SU-DHL-6 (cell line): ENCODE data around the gene MIDN.

ENCODE experiments used
- H2AFZ ChIP-seq: fragments of 200-600 bp; sonication (generic); 2 replicates; pipeline ENCODE4 v1.6.1; 2014; ENCODE audit warnings: low read depth, mild to moderate bottlenecking, moderate library complexity, mixed read lengths, antibody characterized with exemption, low read length; ENCODE audit not compliant: severe bottlenecking
- H3F3A ChIP-seq: fragments of 200-600 bp; shearing (Covaris generic); 2 replicates; pipeline ENCODE4 v1.6.0; 2016; ENCODE audit warnings: antibody characterized with exemption, mild to moderate bottlenecking; ENCODE audit not compliant: insufficient read depth
- H3K27ac ChIP-seq: fragments of 200-600 bp; sonication (generic); 2 replicates; pipeline ENCODE4 v1.5.1; 2016; ENCODE audit warnings: low read depth, mild to moderate bottlenecking, low read length, moderate library complexity, mixed read lengths
- H3K27me3 ChIP-seq: fragments of 200-600 bp; sonication (generic), shearing (Covaris generic); 2 replicates; pipeline ENCODE4 v1.6.0; 2014; ENCODE audit warnings: mild to moderate bottlenecking, low read length
- H3K36me3 ChIP-seq: fragments of 200-600 bp; sonication (generic); 2 replicates; pipeline ENCODE4 v1.6.1; 2014; ENCODE audit warnings: mild to moderate bottlenecking, low read length, mixed read lengths
- H3K4me2 ChIP-seq: fragments of 300-600, 200-600 bp; shearing (Covaris generic), sonication (generic); 2 replicates; pipeline ENCODE4 v1.6.0; 2014; ENCODE audit warnings: low read length, low read depth, mild to moderate bottlenecking; ENCODE audit not compliant: poor library complexity, severe bottlenecking
- H3K4me3 ChIP-seq: fragments of 200-600 bp; sonication (generic); 2 replicates; pipeline ENCODE4 v1.5.1; 2014; ENCODE audit warnings: antibody characterized with exemption, low read length, mild to moderate bottlenecking, mixed read lengths; ENCODE audit not compliant: insufficient read depth, poor library complexity, severe bottlenecking
- H3K79me2 ChIP-seq: fragments of 200-600 bp; sonication (generic); 2 replicates; pipeline ENCODE4 v1.6.1; 2014; ENCODE audit warnings: mild to moderate bottlenecking, low read length, moderate library complexity; ENCODE audit not compliant: insufficient read depth
- H3K9ac ChIP-seq: fragments of 200-600 bp; sonication (generic); 2 replicates; pipeline ENCODE4 v1.7.0; 2014; ENCODE audit warnings: mild to moderate bottlenecking, low read length
- H3K9me2 ChIP-seq: fragments of 200-600 bp; sonication (generic); replicated peaks from 2 replicates; pipeline ENCODE4 v1.6.1; 2014; ENCODE audit warnings: low read length; ENCODE audit not compliant: insufficient read depth
- H3K9me3 ChIP-seq: fragments of 200-600 bp; sonication (generic); 2 replicates; pipeline ENCODE4 v1.6.1; 2014; ENCODE audit warnings: low read length, mixed read lengths; ENCODE audit not compliant: insufficient read depth
- H4K20me1 ChIP-seq: fragments of 200-600 bp; sonication (generic); 2 replicates; pipeline ENCODE4 v1.6.1; 2014; ENCODE audit warnings: low read depth, mild to moderate bottlenecking, antibody characterized with exemption, low read length, moderate library complexity, mixed read lengths
- CTCF ChIP-seq: fragments of 200-600 bp; sonication (generic); IDR thresholded peaks from one replicate; pipeline ENCODE4 v1.5.1; 2017; ENCODE audit warnings: antibody characterized with exemption, mild to moderate bottlenecking, low read length, moderate library complexity; ENCODE audit not compliant: insufficient read depth, poor library complexity, severe bottlenecking
- EZH2phosphoT487 ChIP-seq: fragments of 200-600 bp; sonication (generic), shearing (Covaris generic); conservative IDR thresholded peaks from 2 replicates; pipeline ENCODE4 v1.6.1; 2018; ENCODE audit warnings: mild to moderate bottlenecking, antibody characterized with exemption, low read length, moderate library complexity, mixed read lengths

MIDN gene

DNA sequence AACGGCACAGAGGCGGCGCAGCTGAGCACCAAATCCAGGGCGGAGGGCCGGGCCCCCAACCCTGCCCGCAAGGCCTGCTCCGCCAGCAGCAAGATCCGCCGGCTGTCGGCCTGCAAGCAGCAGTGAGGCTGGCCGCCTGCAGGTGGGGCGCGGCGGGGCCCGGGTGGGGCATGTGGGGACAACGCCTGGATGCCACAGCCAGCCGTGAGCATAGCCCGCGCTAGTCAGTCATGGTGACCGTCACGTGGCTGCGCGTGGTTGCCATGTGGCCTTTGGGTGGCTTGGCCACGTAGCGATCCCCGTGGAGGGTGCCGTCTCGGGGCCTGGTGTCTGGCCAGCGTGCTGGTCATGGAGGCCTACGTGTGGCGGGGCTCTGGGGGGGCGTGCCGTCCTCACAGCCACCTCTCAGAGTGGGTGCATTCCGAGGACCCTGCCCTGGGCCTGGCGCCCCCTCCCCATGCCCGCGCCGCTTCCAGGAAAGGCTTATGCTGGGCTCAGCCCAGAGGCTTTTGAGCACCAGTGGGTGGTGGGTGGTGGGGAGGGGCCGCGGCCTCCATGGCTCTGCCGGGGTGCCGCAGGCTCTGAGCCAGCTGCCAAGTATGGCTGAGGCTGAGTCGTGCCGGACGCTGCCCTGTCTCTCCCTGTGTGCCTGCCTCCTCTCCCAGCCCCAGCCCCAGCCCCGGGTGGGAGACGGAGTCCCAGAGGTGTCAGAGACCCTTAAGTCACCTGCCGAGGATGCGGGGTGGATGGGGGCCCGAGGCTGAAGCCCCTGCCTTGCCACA lies 21.7 kb upstream of the MIDN start:
- Histone ChIP-seq H3K27me3 (no peaks in the 10 kb centered on the region), H3K27ac (no peak overlapping the region), H4K20me1 (no peaks in the 10 kb centered on the region), H3F3A (no peaks in the 10 kb centered on the region), H3K79me2 (no peaks in the 10 kb centered on the region), H3K9ac (no peak overlapping the region), H3K4me2 (no peak overlapping the region), H3K4me3 (no peak overlapping the region), H2AFZ (no peak overlapping the region), H3K9me3 (no peaks in the 10 kb centered on the region), H3K36me3 (no peaks in the 10 kb centered on the region), H3K9me2 (no peaks in the 10 kb centered on the region)
- no peak for TF ChIP-seq CTCF
- TF ChIP-seq EZH2phosphoT487: no peak

DNA sequence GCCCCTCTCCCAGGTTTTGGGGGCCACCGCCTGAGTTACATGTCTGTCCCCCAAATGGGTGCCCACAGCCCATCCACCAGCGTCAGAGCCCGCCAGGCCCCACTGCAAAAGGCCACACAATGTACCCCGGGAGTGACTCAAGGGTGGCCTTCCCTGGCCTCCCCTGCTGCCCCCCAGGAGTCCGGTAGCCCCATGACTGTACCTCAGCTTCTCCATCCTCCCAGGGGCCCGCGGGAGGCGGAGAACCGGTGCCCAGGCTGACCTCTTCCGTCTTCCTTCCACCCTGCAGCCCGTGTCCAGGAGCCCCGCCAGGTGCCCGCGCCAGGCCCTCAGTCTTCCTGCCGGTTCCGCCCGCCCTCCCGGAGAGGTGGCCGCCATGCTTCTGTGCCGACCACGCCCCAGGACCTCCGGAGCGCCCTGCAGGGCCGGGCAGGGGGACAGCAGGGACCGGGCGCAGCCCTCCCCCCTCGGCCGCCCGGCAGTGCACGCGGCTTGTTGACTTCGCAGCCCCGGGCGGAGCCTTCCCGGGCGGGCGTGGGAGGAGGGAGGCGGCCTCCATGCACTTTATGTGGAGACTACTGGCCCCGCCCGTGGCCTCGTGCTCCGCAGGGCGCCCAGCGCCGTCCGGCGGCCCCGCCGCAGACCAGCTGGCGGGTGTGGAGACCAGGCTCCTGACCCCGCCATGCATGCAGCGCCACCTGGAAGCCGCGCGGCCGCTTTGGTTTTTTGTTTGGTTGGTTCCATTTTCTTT lies 20.9 kb upstream of the MIDN start:
- H3K36me3 ChIP-seq: no peaks in the 10 kb centered on the region
- H3K27ac ChIP-seq: no peak overlapping the region
- no peak overlapping the region for H3K9ac ChIP-seq

GRCh38 chr19:1228161-1228957 lies 20.0 kb upstream of the MIDN start:
- Histone ChIP-seq H2AFZ (no peak overlapping the region), H3K9me3 (no peaks in the 10 kb centered on the region), H3K4me2 (no peak overlapping the region), H3K36me3 (no peaks in the 10 kb centered on the region), H3F3A (no peaks in the 10 kb centered on the region; the same call in 1 of the 2 replicates), H3K9ac (no peak overlapping the region), H4K20me1 (no peaks in the 10 kb centered on the region), H3K27me3 (no peaks in the 10 kb centered on the region), H3K4me3 (no peak overlapping the region), H3K9me2 (no peaks in the 10 kb centered on the region), H3K79me2 (no peaks in the 10 kb centered on the region), H3K27ac (no peak overlapping the region)
- no peak for TF ChIP-seq EZH2phosphoT487
- no peak for TF ChIP-seq CTCF

More for the DNA sequence above, 20.9 kb upstream of the MIDN start:
- no peak overlapping the region for H3K4me3 ChIP-seq
- H3K27me3 ChIP-seq: no peaks in the 10 kb centered on the region
- TF ChIP-seq CTCF (no peak), EZH2phosphoT487 (no peak)
- H3K79me2 ChIP-seq: no peaks in the 10 kb centered on the region
- no peaks in the 10 kb centered on the region for H3K9me2 ChIP-seq
- H4K20me1 ChIP-seq: no peaks in the 10 kb centered on the region
- no peaks in the 10 kb centered on the region; the same call in 1 of the 2 replicates for H3F3A ChIP-seq
- H3K9me3 ChIP-seq: no peaks in the 10 kb centered on the region
- H3K4me2 ChIP-seq: no peak overlapping the region
- H2AFZ ChIP-seq: no peak overlapping the region
